ENCODE data around the gene KBTBD12. TPM values are rescaled to one million over a fixed set of nuclear protein-coding genes. Genes with fewer than 3 reads are reported as not detected.
"Not testable (repeated sequence)": the region's sequence is repeated elsewhere in the genome, so short reads cannot be mapped to it uniquely, and the experiment has no call there.

Gene KBTBD12
- total RNA-seq, 2 donors from 2014 or later: not detected

DNA sequence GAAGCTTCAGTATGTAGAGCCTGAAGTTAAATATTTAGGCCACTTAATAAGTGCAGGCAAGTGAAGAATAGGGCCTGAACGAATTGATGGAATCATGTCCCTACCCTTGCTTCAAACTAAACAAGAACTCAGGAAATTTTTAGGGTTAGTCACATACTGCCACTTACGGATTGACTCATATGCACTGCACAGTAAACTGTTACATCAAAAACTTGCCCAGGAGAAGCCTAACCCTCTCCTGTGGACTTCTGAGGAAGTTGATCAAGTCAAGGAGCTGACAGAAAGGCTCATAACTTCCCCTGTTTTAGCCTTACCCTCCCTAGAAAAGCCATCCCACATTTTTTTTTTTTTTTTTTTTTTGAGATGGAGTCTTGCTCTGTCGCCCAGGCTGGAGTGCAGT, 20.6 kb upstream of the KBTBD12 start:
- peaks cover 21 to 25% of the 10 kb centered on the region in 2 donors for H3K36me3 Mint-ChIP-seq
- no peak overlapping the region for H3K27ac Mint-ChIP-seq
- ATAC-seq (no peak), DNase-seq (ENCODE audit: low spot score in 2 of 2) (no peak)
- H3K9me3 Mint-ChIP-seq: peaks cover 15 to 20% of the 10 kb centered on the region in 2 donors

DNA sequence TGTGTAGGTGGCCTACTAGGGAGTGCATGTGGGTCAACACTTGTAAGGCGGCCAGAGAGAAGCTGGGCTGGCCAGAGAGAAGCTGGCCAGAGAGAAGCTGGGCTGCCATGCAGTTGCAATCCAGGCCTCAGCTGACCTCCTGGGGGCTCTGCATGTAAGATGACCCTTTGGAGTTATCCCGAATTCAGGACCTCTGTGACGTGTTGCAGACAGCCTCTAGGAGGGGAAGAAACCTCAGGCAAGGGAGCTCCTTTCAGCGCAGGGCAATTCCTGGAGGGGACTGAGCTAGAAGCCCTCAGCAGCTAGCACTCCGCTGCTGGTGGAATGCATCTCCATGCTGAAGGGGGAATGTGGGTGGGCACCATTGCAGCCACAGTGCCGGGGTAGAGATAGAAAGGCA, 15.8 kb upstream of the KBTBD12 start:
- H3K27ac Mint-ChIP-seq: no peak overlapping the region
- peaks cover 0 to 8% of the 10 kb centered on the region in 2 donors for H3K36me3 Mint-ChIP-seq
- peaks cover 0 to 5% of the 10 kb centered on the region in 2 donors for H3K9me3 Mint-ChIP-seq
- no peak for ATAC-seq
- no peak for DNase-seq (ENCODE audit: low spot score in 2 of 2)

DNA sequence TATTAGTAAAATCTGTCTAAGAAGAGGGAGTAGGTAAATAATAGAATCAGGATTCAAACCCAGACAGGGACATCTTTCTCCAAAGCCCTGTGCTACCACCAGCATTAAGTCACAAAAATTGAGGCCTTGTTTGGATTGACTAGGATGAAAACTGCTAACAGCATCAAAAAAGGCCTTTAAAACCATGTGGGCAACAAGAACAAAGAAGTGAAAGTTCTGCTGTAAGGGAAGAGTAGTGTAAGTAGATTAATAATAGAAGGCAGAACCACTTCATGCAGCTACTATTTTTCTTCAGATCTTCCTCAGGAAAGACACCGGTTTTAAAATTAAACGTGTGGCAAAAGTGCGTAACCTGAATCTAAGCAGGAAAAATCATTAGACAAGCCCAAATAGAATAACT, 15.3 kb upstream of the KBTBD12 start:
- DNase-seq (ENCODE audit: low spot score in 2 of 2): no peak
- Mint-ChIP-seq H3K9me3 (peaks cover 2 to 5% of the 10 kb centered on the region in 2 donors), H3K27ac (no peak overlapping the region), H3K36me3 (peaks cover 0 to 9% of the 10 kb centered on the region in 2 donors)
- ATAC-seq: no peak

DNA sequence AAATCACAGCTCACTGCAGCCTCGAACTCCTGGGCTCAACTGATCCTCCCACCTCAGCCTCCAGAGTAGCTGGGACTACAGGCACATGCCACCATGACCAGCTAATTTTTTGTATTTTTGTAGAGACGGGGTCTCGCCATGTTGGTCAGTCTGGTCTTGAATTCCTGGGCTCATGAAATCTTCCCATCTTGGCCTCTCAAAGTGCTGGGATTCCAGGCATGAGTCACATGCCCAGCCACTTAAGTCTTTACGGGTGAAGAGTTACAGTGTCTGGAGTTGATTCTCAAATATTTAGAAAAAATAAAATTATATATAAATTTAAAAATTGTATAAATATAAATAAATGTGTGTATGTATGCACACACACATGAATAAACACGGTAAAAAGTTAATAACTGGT, 14.5 kb upstream of the KBTBD12 start:
- ATAC-seq (no peak), DNase-seq (ENCODE audit: low spot score in 2 of 2) (no peak)
- no peak overlapping the region for H3K27ac Mint-ChIP-seq
- peaks cover 0 to 9% of the 10 kb centered on the region in 2 donors for H3K36me3 Mint-ChIP-seq
- H3K9me3 Mint-ChIP-seq: peaks cover 5 to 8% of the 10 kb centered on the region in 2 donors

DNA sequence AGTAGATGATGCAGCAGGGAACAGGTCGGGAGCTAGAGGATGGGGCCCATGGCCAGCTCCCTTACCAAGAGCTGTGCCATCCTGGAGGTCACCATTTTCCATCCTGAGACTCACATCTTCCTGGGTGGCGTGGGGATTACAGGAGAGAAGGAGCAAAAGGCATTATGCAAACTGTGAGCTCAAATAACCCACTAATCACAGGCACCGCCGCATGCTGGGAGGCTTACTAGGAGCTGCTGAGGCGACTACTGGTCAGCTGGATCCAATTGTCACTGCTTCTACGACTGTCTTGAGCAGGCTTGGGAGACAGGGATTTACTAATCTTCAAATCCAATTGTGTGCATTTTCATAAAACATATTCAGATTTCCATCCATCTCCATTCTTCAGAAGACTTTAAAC, 12.5 kb upstream of the KBTBD12 start:
- peaks cover 0 to 9% of the 10 kb centered on the region in 2 donors for H3K36me3 Mint-ChIP-seq
- ATAC-seq (no peak), DNase-seq (ENCODE audit: low spot score in 2 of 2) (no peak)
- H3K9me3 Mint-ChIP-seq: peaks cover 5 to 8% of the 10 kb centered on the region in 2 donors
- H3K27ac Mint-ChIP-seq: no peak overlapping the region

DNA sequence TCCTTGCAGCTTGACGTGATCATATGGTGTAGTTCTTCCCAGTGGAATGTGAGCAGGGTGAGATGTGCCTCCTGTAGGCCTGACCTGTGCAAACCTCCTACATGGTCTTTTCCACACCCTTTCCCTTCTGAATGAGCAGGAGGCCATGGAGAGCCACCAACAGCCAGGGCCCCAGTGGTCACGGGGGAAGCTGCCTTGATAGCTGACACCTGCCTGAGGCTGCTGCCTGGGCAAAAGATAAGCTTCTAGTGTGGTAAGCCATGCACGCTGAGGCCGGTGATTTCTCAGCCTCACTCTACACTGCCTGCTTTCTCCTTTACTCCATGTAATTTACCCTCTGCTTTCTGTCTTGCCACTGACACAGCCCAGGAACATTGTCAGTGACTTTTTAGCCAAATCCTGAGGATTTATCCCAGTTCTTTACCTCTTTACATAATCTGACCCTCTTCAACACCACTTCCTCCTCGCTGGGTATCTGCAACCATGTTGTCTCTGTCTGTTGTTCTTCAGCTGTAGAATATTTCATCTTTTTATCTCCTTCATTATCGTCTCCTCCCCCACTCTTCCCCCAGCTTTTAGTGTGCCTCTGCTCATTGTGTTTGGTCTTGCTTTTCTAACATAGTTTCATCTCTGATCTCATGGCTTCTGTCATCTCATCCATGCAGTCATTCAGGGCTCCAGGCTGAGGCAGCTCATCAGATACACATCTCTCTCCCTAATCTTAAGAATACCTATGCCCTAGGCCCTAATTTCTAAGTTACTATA, 11.2 kb upstream of the KBTBD12 start:
- no peak for DNase-seq (ENCODE audit: low spot score in 2 of 2)
- Mint-ChIP-seq H3K9me3 (peaks cover 5 to 8% of the 10 kb centered on the region in 2 donors), H3K27ac (no peak overlapping the region), H3K36me3 (peaks cover 0 to 9% of the 10 kb centered on the region in 2 donors)
- no peak for ATAC-seq

DNA sequence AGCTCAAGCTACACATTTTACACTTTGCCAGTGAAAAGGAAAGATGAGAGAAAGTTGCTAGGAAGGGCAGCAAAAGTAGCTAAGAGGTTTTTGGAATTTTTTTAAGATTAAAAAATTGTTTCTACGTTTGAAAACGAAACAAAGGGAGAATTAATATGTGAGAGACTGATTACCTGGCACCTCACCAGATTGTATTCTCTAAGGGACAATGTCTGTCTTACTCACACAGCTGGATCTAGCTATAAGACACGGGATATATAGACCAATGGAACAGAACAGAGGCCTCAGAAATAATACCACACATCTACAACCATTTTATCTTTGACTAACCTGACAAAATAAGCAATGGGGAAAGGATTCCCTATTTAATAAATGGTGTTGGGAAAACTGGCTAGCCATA, 9.5 kb upstream of the KBTBD12 start:
- DNase-seq (ENCODE audit: low spot score in 2 of 2) (no peak), ATAC-seq (no peak)
- Mint-ChIP-seq H3K27ac (no peak overlapping the region), H3K9me3 (peaks cover 5 to 8% of the 10 kb centered on the region in 2 donors), H3K36me3 (peaks cover 0 to 9% of the 10 kb centered on the region in 2 donors)

DNA sequence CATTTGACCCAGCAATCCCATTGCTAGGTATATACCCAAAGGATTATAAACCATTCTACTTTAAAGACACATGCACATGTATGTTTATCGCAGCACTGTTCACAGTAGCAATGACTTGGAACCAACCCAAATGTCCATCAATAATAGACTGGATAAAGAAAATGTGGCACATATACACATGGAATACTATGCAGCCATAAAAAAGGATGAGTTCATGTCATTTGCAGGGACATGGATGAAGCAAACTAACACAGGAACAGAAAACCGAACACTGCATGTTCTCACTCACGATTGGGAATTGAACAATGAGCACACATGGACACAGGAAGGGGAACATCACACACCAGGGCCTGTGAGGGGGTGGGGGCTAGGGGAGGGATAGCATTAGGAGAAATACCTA, 8.4 kb upstream of the KBTBD12 start:
- not testable (repeated sequence) for DNase-seq (ENCODE audit: low spot score in 2 of 2); ATAC-seq; H3K27ac Mint-ChIP-seq; H3K36me3 Mint-ChIP-seq; H3K9me3 Mint-ChIP-seq

DNA sequence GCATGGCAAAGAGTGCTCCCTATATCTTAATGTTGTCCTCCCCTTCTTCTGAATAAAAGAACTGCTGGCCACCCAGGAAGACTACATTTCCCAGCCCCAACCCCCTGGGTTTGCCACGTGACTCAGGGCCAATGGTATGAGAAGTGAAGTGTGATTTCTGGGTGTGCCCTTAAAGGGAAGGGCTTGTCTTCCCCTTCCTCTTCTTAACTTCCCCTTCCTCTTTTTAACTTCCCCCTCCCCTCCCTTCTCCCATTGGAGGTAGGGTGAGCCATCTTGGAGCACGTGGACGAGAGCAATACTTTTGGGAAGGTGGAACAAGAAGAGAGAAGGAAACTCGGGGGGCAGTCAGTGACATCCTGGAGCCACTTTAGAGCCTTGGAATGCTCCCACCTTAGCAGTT, 6.8 kb upstream of the KBTBD12 start:
- ATAC-seq (no peak), DNase-seq (ENCODE audit: low spot score in 2 of 2) (no peak)
- H3K27ac Mint-ChIP-seq: no peak overlapping the region
- peaks cover 1 to 9% of the 10 kb centered on the region in 2 donors for H3K36me3 Mint-ChIP-seq
- peaks cover 5 to 8% of the 10 kb centered on the region in 2 donors for H3K9me3 Mint-ChIP-seq

DNA sequence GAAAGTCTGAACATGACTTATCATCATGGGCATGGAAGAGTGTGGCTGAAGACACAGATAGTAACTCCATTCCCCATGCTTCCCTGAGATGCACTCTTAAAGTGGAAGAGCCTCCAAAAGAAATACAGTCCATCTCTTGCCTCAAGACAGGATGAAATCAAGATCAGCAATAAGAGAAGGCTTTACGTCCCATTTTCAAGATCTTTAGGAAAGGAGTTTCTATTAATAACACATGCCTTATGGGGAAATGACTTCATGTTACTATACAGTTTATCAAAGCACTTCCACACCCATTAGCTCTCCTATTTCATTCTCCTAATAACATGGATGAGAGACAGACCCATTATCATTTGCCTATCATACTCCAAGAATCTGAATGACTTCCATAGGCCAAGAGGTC, 6.1 kb upstream of the KBTBD12 start:
- ATAC-seq (no peak), DNase-seq (ENCODE audit: low spot score in 2 of 2) (no peak)
- peaks cover 7 to 9% of the 10 kb centered on the region in 2 donors for H3K36me3 Mint-ChIP-seq
- no peak overlapping the region for H3K27ac Mint-ChIP-seq
- peaks cover 3 to 14% of the 10 kb centered on the region in 2 donors for H3K9me3 Mint-ChIP-seq

DNA sequence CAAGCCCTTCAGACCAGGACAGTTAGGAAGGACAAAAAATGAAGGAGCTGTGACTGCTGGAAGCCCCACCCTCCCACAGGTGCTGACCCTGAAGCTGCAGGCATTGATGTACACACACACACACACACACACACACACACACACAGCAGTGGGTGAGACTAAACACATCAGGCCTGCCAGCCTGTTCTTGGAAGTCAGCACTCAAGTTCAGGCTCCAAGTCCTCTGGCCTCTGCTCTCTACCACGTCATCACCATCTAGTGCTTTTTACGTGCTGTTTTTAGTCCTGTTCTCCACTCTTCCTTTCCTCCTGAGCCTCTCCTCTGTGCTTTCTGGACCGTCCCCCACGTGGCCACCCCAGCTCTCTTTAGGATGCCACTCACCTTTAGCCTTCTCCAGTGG, 5.4 kb upstream of the KBTBD12 start:
- Mint-ChIP-seq H3K27ac (no peak overlapping the region), H3K9me3 (peaks cover 0 to 14% of the 10 kb centered on the region in 2 donors), H3K36me3 (peaks cover 5 to 16% of the 10 kb centered on the region in 2 donors)
- ATAC-seq (no peak), DNase-seq (ENCODE audit: low spot score in 2 of 2) (no peak)

DNA sequence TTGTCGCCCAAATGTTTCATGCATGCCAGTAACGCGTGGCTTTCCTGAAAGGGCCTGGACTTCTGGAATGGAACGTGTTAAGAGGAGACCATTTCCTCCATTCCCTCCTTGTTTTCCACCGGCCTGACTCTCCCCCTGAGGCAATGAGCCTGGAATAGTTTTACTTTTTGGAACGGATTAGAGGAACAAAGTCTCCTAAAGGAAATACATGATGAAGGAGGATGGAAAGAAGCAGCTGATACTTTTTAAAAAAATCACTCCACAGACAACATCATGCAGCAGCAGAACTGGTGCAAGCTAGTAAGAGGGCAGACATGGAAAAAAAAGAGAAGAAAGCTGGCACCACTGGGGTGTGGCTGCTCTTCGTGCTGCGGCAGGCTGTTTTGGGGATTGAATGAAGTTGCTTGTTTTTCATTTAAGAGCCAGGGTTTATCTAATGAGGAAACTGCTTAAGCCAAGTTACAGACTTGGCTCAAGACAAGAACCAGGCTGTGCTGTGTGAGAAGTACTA, 3.6 kb upstream of the KBTBD12 start:
- Mint-ChIP-seq H3K9me3 (peaks cover 0 to 6% of the 10 kb centered on the region in 2 donors), H3K36me3 (peaks cover 9 to 16% of the 10 kb centered on the region in 2 donors), H3K27ac (no peak overlapping the region)
- DNase-seq (ENCODE audit: low spot score in 2 of 2) (no peak), ATAC-seq (no peak)

DNA sequence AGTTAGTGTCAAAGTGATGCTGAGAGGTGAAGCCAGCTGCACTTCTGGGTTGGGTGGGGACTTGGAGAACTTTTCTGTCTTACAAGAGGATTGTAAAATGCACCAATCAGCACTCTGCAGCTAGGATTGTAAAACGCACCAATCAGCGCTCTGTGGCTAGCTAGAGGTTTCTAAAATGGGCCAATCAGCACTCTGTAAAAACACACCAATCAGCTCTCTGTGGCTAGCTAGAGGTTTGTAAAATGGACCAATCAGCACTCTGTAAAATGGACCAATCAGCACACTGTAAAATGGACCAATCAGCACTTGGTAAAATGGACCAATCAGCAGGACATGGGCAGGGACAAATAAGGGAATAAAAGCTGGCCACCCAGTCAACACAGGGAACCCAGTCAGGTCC, 1.2 kb upstream of the KBTBD12 start:
- DNase-seq (ENCODE audit: low spot score in 2 of 2); H3K27ac Mint-ChIP-seq; H3K9me3 Mint-ChIP-seq; ATAC-seq: not testable (repeated sequence)
- peaks cover 9 to 16% of the 10 kb centered on the region in 2 donors for H3K36me3 Mint-ChIP-seq

DNA sequence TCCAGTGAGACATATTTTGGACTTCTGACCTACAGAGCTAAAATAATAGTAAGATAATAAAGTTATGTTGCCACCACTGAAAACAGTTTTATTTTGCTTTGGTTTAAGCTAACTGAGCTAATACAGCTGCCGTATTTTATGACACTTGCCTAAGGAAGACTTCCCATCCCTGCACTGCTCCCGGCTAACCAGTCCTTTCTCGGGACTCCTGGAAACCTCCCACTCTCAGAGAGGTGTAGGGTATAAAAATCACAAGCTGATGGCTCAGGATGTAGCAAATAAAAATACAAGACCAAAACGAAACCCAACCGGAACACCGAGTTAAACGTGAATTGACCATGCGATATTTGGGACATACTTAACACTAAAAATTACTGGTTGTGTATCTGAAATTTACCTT, 448 bp upstream of the KBTBD12 start:
- H3K9me3 Mint-ChIP-seq: peaks cover 0 to 6% of the 10 kb centered on the region in 2 donors
- DNase-seq (ENCODE audit: low spot score in 2 of 2) (no peak), ATAC-seq (no peak)
- H3K27ac Mint-ChIP-seq: no peak overlapping the region
- H3K36me3 Mint-ChIP-seq: peaks cover 9 to 16% of the 10 kb centered on the region in 2 donors

DNA sequence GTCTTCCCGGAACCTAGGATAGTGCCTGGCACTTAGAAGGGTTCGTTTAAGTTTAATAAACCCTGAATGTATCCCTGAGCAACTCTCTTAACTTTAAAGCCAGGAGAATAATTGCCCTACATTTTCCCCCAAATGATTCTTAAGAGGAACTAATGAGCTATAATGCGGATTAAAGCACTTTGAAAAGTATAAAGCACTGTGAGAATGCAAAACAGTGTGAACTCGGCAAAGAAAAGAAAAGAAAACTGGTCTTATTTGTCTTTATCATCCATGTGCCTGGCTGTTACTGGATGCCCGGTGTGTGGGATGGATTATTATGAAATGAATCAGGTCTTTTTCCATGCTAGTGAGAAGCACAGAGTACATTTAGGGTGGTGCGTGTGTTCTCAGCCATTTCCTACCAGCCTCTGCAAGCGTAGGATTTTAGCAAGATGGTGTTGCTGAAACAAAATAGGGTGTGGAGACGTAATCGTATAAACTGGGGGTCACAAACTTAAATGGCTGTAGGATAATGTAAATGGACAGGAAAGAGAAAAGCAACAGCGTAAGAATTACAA, 983 bp downstream of the KBTBD12 start:
- ATAC-seq: no peak
- Mint-ChIP-seq H3K27ac (no peak overlapping the region), H3K9me3 (peaks cover 0 to 6% of the 10 kb centered on the region in 2 donors), H3K36me3 (peaks cover 9 to 16% of the 10 kb centered on the region in 2 donors)
- no peak for DNase-seq (ENCODE audit: low spot score in 2 of 2)

DNA sequence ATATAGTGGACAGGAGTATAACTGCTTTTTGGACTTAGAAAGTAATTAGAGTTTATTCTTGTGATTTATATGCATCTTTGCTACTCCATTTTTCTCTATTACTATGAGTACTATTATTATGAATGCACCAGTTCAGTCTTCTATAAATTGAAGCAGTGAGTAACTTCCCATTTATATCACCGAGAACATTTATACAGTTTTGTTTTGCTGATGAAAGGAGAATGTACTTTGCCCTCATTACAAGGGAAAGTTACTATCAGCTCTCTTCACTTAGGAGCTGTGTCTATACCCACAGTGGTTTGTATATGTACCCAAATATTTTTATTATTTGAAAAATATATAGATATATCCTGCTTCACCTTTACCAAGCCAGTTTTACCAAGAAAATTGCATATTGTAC, 5.7 kb downstream of the KBTBD12 start:
- no peak for DNase-seq (ENCODE audit: low spot score in 2 of 2)
- H3K36me3 Mint-ChIP-seq: peaks cover 0 to 2% of the 10 kb centered on the region in 2 donors
- no peak overlapping the region for H3K27ac Mint-ChIP-seq
- no peak for ATAC-seq
- H3K9me3 Mint-ChIP-seq: no peaks in the 10 kb centered on the region

DNA sequence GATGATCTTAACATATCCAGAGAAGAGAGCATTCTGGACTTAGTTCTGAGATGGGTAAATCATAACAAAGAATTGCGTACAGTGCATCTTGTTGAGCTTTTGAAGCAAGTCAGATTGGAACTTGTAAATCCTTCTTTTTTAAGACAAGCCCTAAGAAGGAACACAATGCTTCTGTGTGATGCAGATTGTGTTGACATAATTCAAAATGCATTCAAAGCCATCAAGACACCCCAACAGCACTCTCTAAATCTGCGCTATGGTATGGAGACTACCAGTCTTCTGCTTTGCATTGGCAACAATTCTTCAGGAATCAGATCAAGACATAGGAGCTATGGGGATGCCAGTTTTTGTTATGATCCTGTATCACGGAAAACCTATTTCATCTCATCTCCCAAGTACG, 8.6 kb downstream of the KBTBD12 start:
- no peaks in the 10 kb centered on the region for H3K9me3 Mint-ChIP-seq
- H3K36me3 Mint-ChIP-seq: no peaks in the 10 kb centered on the region
- ATAC-seq: no peak
- DNase-seq (ENCODE audit: low spot score in 2 of 2): no peak
- no peak overlapping the region for H3K27ac Mint-ChIP-seq

DNA sequence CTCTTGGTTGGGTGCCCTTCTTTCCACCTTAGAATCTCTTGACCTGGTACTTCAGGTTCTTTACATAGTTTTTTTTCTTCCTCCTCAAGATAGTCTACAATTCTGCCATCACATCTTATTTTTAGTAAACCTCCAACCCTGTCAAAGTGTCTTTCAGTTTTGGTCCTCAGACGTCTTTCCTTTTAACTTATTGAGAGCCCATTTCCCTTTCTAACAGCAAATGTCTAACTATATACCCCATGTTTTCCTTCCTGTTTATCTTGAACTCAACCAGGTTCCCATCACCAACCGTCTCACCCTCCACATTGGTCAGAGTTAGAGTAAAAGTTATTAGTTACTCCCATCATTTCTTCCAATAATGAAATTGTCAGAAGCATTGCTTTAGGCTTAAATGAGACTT, 10.4 kb downstream of the KBTBD12 start:
- no peak overlapping the region for H3K27ac Mint-ChIP-seq
- H3K9me3 Mint-ChIP-seq: no peaks in the 10 kb centered on the region
- DNase-seq (ENCODE audit: low spot score in 2 of 2) (no peak), ATAC-seq (no peak)
- H3K36me3 Mint-ChIP-seq: no peaks in the 10 kb centered on the region
